Endothelial cell of umbilical vein (primary cell): ENCODE results near the gene TEX101. TPM values are rescaled to one million over a fixed set of nuclear protein-coding genes. Genes with fewer than 3 reads are reported as not detected.

Experiments used
- BruUV-seq: library from RNA; stranded (reverse); fragments of 400-500 nt; replicated peaks from 2 replicates; lab custom pipeline; 2021; lab: Mats Ljungman, UMichigan
- CTCF ChIA-PET: fragments of 300-600, 350-600 bp; sonication (Branson Sonifier 250); formaldehyde crosslinking; loops from one replicate; lab custom pipeline; 2021; ENCODE audit warnings: antibody characterized with exemption, inconsistent platforms; lab: Charles Lee
- POLR2A ChIA-PET: fragments of 300-600, 350-600 bp; sonication (Branson Sonifier 250); formaldehyde crosslinking; loops from one replicate; lab custom pipeline; 2021; ENCODE audit warnings: antibody characterized with exemption, inconsistent platforms; lab: Charles Lee
- DNase-seq: peaks from one replicate; pipeline ENCODE4 v3.0.0-alpha.2; 2011; ENCODE audit warnings: low read depth, low spot score
- FAIRE-seq: peaks from 2 replicates; lab custom pipeline; 2011; peaks lifted over from hg19 to GRCh38; lab: Jason Lieb, UNC
- H2AFZ ChIP-seq: 2 replicates; pipeline ENCODE4 v1.6.0; 2012; ENCODE audit warnings: low read depth, low read length, control low read depth, inconsistent platforms
- H3K27ac ChIP-seq: 2 replicates; pipeline ENCODE4 v1.5.1; 2011; ENCODE audit warnings: low read depth, mild to moderate bottlenecking, control low read depth, low read length, moderate library complexity; ENCODE audit not compliant: insufficient read depth
- H3K27me3 ChIP-seq, 2 experiments: 2 replicates each; pipeline versions ENCODE4 v1.6.0 to v1.6.1; 2011; ENCODE audit warnings: low read length in 2 of 2, mixed read lengths in 1 of 2; ENCODE audit not compliant: control insufficient read depth in 2 of 2, insufficient read depth in 2 of 2
- H3K36me3 ChIP-seq, 2 experiments: 2 replicates in 1 of 2; 3 replicates in 1 of 2; pipeline ENCODE4 v1.5.1; 2011; ENCODE audit warnings: low read length in 2 of 2, mild to moderate bottlenecking in 1 of 2, moderate library complexity in 1 of 2; ENCODE audit not compliant: control insufficient read depth in 2 of 2, insufficient read depth in 2 of 2; ENCODE audit errors: extremely low read depth in 1 of 2
- H3K4me1 ChIP-seq: 3 replicates; pipeline ENCODE4 v1.5.1; 2011; ENCODE audit warnings: mild to moderate bottlenecking, low read length; ENCODE audit not compliant: control insufficient read depth, insufficient read depth; ENCODE audit errors: extremely low read depth
- H3K4me2 ChIP-seq: 2 replicates; pipeline ENCODE4 v1.6.1; 2011; ENCODE audit warnings: low read length, control low read depth, mixed read lengths; ENCODE audit not compliant: insufficient read depth
- H3K4me3 ChIP-seq, 3 experiments: fragments of 200-600 bp in 1 of 3; sonication (generic), shearing (Covaris generic) in 1 of 3; replicated peaks in 1 of 3; 2 replicates each; pipeline ENCODE4 v1.5.1; 2011 to 2016; ENCODE audit warnings: control low read depth in 3 of 3, low read length in 3 of 3, mild to moderate bottlenecking in 2 of 3, inconsistent platforms in 1 of 3, low read depth in 1 of 3, moderate library complexity in 1 of 3; ENCODE audit not compliant: insufficient read depth in 1 of 3
- H3K79me2 ChIP-seq: 2 replicates; pipeline ENCODE4 v1.6.0; 2012; ENCODE audit warnings: low read length, inconsistent platforms; ENCODE audit not compliant: control insufficient read depth, insufficient read depth
- H3K9ac ChIP-seq: replicated peaks from 2 replicates; pipeline ENCODE3; 2011; ENCODE audit warnings: low read length, control low read depth; ENCODE audit not compliant: insufficient read depth; ENCODE audit errors: extremely low read depth
- H3K9me1 ChIP-seq: replicated peaks from 3 replicates; pipeline ENCODE4 v1.6.0; 2011; ENCODE audit warnings: mild to moderate bottlenecking, low read length; ENCODE audit not compliant: control insufficient read depth, insufficient read depth; ENCODE audit errors: extremely low read depth
- H3K9me3 ChIP-seq: replicated peaks from 2 replicates; pipeline ENCODE4 v1.5.1; 2012; ENCODE audit warnings: low read length, inconsistent platforms; ENCODE audit not compliant: control insufficient read depth, insufficient read depth
- H4K20me1 ChIP-seq: replicated peaks from 2 replicates; pipeline ENCODE3; 2011; ENCODE audit warnings: mild to moderate bottlenecking, low read length; ENCODE audit not compliant: control insufficient read depth, insufficient read depth; ENCODE audit errors: extremely low read depth
- CTCF ChIP-seq, 2 donors: IDR thresholded peaks; 1 replicate in 1 of 2; 2 replicates in 1 of 2; pipeline ENCODE4 v1.5.1; 2011; ENCODE audit warnings: low read length in 2 of 2, mild to moderate bottlenecking in 2 of 2, moderate library complexity in 2 of 2, control low read depth in 1 of 2, inconsistent platforms in 1 of 2, low read depth in 1 of 2; ENCODE audit not compliant: insufficient read depth in 1 of 2; ENCODE audit errors: extremely low read depth in 1 of 2
- EZH2 ChIP-seq: IDR thresholded peaks from 2 replicates; pipeline ENCODE4 v1.6.1; 2012; ENCODE audit warnings: borderline replicate concordance, low read depth, mild to moderate bottlenecking, moderate library complexity, low read length, inconsistent platforms; ENCODE audit not compliant: severe bottlenecking
- FOS ChIP-seq: IDR thresholded peaks from 2 replicates; pipeline ENCODE4 v1.6.1; 2011; ENCODE audit warnings: mild to moderate bottlenecking, low read length, moderate library complexity, borderline replicate concordance; ENCODE audit not compliant: insufficient read depth
- GATA2 ChIP-seq: IDR thresholded peaks from 2 replicates; pipeline ENCODE4 v1.7.0; 2011; ENCODE audit warnings: low read depth, mild to moderate bottlenecking, moderate library complexity, mixed read lengths, low read length; ENCODE audit not compliant: insufficient read length, insufficient read depth
- JUN ChIP-seq: IDR thresholded peaks from 2 replicates; pipeline ENCODE4 v1.6.1; 2011; ENCODE audit warnings: borderline replicate concordance, low read depth; ENCODE audit not compliant: insufficient read length, insufficient read depth
- MAX ChIP-seq: IDR thresholded peaks from 2 replicates; pipeline ENCODE4 v1.6.1; 2011; ENCODE audit not compliant: insufficient read depth, insufficient read length
- MYC ChIP-seq: IDR thresholded peaks from one replicate; pipeline ENCODE4 v1.6.1; 2011; ENCODE audit warnings: mild to moderate bottlenecking, low read depth, low read length
- POLR2A ChIP-seq: IDR thresholded peaks from 2 replicates; pipeline ENCODE4 v1.6.1; 2012; ENCODE audit warnings: low read depth, mild to moderate bottlenecking, control low read depth, low read length
- POLR2AphosphoS5 ChIP-seq: IDR thresholded peaks from 2 replicates; pipeline ENCODE4 v1.6.1; 2012; ENCODE audit warnings: low read depth, mild to moderate bottlenecking, control low read depth, low read length, moderate library complexity; ENCODE audit not compliant: insufficient read depth
- dilution Hi-C: fragments of 300-500 bp; cut with MboI; formaldehyde crosslinking; loops from one replicate; pipeline ENCODE4 v1.15.0; 2019; ENCODE audit warnings: low sequenced_read_pairs; ENCODE audit not compliant: extremely low pct_ligation_motif_present
- intact Hi-C: fragments of 100-400 bp; cut with micrococcal nuclease; formaldehyde crosslinking; loops from one replicate; pipeline ENCODE4 v1.10.0; 2022
- polyA plus RNA-seq, 4 experiments: library from polyadenylated mRNA; depleted of rRNA in 3 of 4; stranded (reverse) in 3 of 4; unstranded in 1 of 4; fragments of >200 nt; gene quantifications; 2 replicates each; pipeline versions ENCODE4 v1.2.1 to v1.2.3, GENCODE V29; 2011 to 2012; ENCODE audit warnings: missing spikeins in 1 of 4
- total RNA-seq: library from RNA; stranded (reverse); gene quantifications from 2 replicates; pipeline ENCODE4 v1.2.3, GENCODE V29; 2021

TEX101 gene
- total and polyA plus RNA-seq, 2 donors (not counting 3 experiments of a cell fraction or from before 2014, with no cell fraction given), result not detected

- no peak for TF ChIP-seq GATA2
- TF ChIP-seq EZH2, result no peak
- TF ChIP-seq JUN, result no peak
- no peak for TF ChIP-seq MYC
- no peak for TF ChIP-seq POLR2A
- TF ChIP-seq POLR2AphosphoS5, result no peak
- no peak for TF ChIP-seq CTCF (IDR thresholded peaks at IDR 0.05; ENCODE audit: extremely low read depth in 1 of 2, insufficient read depth in 1 of 2, low read depth in 1 of 2, low read length in 2 of 2)
- TF ChIP-seq FOS, result no peak
- TF ChIP-seq MAX, result no peak
- DNase-seq, result no peak
These were observed 7.5 kb downstream of the TEX101 start for GRCh38 chr19:43422000-43422688.

More at GRCh38 chr19:43422000-43422688, 7.5 kb downstream of the TEX101 start:
- Histone ChIP-seq H3K9me1 (no peaks in the 10 kb centered on the region), H3K27ac (no peak overlapping the region), H2AFZ (no peak overlapping the region), H3K9ac (no peak overlapping the region), H4K20me1 (no peaks in the 10 kb centered on the region), H3K4me3 (no peak overlapping the region), H3K27me3 (no peaks in the 10 kb centered on the region), H3K4me1 (no peaks in the 10 kb centered on the region), H3K4me2 (no peak overlapping the region), H3K36me3 (no peaks in the 10 kb centered on the region), H3K79me2 (no peaks in the 10 kb centered on the region), H3K9me3 (no peaks in the 10 kb centered on the region)
- dilution Hi-C loops (no loop called here), intact Hi-C loops (no loop called here)
- POLR2A ChIA-PET, result no interaction called here
- BruUV-seq, result no TSS peak
- no peak for FAIRE-seq
- CTCF ChIA-PET, result no interaction called here
